NCI-H774 (cell line): ENCODE measurements around the gene UPK3A.

Source experiments
- DNase-seq: peaks from one replicate; lab custom pipeline; 2025; lab: John Stamatoyannopoulos, UW

Gene UPK3A

GRCh38 chr22:45284705-45285262, at the start of gene UPK3A:
Gene UPK3A (plus strand): TSS chr22:45284949. CDS start chr22:45285014, 65 bp downstream.
- peak; percentile 55 for DNase-seq

GRCh38 chr22:45235101-45235777, 49.5 kb upstream of the UPK3A start:
- no peak for DNase-seq

DNA sequence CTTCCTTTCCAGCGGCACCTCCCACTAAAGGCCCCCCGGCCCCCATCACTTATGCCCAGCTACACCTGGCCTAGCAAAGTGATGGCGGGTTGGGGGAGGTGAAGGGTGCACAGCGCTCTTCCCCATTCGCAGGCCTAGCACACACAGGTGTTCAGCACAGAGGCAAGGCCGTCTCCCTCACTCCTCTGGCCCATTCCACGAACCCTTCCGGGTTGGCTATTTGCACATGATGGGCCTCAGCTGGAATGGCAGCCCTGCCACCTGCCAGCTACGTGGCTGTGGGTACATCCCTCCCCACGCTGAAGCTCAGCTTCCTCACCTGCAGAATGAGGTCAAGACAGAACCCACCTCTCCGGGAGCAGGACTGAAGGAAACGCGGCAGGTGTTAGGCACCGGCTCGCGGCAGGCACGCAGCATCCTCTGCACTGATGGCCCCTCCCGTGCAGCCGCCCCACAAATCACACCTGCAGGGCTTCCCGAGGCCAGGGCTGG, 48.9 kb upstream of the UPK3A start:
- peak; percentile 11 for DNase-seq

GRCh38 chr22:45237065-45237990, 47.4 kb upstream of the UPK3A start:
- DNase-seq = no peak

GRCh38 chr22:45238076-45238956, 46.4 kb upstream of the UPK3A start:
- no peak for DNase-seq

- no peak for DNase-seq
Measured at GRCh38 chr22:45238957-45239680, 45.6 kb upstream of the UPK3A start.

GRCh38 chr22:45239681-45240051, 45.1 kb upstream of the UPK3A start:
- no peak for DNase-seq

DNA sequence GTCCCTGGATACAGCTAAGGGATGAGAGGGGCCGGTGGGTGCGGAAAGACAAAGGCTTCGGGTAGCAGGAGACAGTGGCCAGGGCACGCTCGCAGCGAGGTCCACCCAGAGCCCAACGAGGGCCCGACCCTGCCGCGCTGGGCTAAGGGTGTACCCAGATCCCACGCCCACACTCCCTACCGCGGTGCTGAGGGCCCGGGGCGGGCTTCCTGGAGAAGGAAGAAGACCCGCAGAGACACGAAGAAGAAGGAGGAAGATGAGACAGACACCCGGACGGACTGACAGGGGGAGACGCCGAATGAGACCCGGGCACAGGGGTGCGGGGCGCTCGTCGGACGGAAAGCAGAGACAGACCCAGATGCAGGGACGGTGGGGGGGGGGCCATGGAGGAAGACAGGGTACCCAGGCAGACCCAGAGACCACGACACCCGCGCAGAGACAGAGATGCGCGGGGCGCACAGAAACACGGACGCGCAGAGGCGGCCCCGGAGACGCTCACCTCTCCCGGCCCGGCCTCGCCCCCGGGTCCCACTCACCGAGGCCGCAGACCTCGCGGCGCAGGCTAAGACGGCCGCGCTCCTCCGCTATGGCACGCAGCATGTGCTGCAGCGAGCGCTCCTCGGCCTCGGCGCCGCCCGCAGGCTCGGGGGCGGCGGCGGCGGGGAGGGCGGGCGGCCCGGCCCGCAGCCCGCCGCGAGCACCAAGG, 44.5 kb upstream of the UPK3A start:
- no peak for DNase-seq

DNA sequence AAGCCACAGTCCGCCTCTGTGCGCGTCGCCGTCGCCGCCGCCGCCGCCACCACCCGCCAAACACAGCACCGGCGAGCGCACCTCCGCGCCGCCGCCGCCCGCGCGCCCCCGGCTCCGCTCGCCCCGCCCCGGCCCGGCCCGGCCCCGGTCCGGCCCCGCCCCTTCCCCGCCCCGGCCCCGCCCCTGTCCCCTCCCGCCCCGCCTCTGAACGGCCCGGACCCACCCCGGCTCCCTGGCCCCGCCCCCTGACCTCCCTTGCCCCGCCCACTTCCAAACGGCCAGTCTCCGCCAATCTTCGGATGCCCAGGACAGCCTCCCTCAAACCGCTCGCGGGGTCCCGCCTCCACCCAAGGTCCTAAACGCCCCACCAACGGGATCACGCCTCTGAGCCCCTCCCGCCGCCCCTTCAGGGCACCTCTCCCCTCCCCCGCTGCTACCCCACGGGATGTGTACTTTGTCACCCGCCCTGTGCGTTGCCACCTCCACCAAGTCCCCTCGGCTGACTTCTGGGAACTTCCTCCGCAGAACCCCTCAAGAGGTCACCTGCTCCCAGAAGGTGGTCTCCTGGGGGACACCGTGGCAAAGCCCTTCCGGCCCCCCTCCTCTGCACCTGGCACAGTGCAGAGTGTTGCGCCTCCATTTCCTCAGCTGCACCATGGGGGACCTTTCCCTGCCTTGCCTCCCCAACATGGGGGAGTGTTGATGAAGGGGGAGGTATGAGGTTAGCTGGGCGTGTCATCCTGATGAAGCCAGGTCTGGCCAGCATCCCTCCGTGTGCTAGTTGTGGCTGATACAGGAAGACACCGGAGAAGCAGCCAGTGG, 43.7 kb upstream of the UPK3A start, which contains the start of gene KIAA0930:
TSS of gene KIAA0930 (minus strand) at position 85 of the 822 bp plus-strand sequence. CDS start 191 bp downstream, outside the sequence.
- peak; percentile 32 for DNase-seq

DNA sequence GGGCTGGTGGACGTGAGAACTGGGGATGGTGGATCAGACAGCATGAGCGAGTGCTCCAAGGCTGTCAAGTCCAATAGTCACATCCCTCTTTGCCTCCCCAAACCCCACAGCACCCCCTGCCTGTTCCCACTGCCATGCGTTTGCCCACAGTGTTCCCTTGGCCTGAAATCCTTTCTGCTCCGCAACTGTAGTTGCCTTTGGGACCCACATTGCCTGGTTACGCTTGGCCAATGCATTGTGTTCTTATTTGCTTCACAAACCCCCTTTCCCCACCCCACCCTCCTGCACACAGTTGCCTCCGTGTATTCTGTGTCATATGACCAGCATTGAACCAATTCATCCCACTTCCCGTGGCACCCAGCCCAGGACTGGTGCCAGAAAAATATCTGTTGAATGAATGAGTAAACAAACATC, 42.0 kb upstream of the UPK3A start:
- peak; percentile 62 for DNase-seq

- DNase-seq = no peak
Measured at GRCh38 chr22:45244916-45245315, 39.8 kb upstream of the UPK3A start.

DNA sequence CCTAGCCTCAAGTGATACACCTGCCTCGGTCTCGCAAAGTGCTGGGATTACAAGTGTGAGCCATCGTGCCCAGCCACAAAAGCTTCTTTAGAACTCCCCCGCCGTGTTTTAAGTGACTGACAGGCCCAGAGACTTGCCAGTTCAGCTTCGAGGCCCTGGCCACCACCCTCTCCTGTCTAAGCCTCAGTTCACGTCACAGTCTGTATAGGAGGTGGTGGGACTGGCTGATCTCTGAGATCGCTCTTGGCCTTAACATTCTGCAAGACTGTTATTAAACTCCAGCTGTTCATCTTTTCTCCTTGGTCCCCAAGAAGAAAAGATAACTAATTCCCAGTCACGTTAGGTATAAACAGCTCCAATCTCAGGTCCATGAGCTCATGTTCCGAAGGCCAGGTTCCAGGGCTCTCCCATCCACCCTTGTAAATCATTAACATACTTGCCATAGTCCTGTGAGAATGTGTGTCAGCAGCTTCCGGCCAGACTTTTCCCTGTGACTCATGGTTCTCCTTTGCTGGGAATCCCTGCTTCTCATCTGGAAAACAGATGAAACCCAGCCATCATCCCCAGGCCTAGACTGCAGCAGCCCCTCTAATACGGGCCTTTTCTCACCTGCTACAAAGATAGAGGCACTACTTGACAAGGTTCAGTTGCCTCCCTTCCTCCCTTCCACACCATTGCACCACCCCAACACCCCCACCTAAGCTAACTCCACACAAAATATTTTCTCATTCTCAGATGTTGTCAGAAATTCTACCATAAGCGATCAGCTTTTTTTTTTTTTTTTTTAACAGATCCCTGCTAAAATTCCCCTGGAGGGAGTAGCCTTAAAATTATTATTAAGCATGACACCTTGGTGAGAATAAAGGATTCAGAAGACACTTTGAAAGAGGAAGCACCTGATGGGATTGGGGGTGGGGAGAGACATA, 38.4 kb upstream of the UPK3A start:
- no peak for DNase-seq

- DNase-seq = no peak
Measured at GRCh38 chr22:45248832-45249561, 35.8 kb upstream of the UPK3A start.

DNA sequence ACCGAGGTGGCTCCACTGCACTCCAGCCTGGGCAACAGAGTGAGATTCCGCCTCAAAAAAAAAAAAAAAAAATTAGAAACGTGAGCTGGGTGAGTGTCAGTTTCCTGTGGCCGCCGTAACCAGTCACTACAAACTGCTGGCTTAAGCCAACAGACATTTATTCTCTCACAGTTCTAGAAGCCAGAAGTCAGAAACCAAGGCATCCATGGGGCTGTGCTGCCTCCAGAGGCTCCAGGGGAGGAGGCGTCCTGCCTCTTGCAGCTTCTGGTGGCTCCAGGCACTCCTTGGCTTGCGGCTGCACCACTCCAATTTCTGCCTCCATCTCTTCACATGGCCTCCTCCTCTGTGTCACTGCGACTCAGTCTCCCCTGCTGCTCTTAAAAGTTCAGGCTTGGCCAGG, 32.9 kb upstream of the UPK3A start:
- DNase-seq = no peak

- DNase-seq = no peak
Measured at GRCh38 chr22:45253039-45253641, 31.6 kb upstream of the UPK3A start.

GRCh38 chr22:45254388-45254787, 30.4 kb upstream of the UPK3A start:
- no peak for DNase-seq

DNA sequence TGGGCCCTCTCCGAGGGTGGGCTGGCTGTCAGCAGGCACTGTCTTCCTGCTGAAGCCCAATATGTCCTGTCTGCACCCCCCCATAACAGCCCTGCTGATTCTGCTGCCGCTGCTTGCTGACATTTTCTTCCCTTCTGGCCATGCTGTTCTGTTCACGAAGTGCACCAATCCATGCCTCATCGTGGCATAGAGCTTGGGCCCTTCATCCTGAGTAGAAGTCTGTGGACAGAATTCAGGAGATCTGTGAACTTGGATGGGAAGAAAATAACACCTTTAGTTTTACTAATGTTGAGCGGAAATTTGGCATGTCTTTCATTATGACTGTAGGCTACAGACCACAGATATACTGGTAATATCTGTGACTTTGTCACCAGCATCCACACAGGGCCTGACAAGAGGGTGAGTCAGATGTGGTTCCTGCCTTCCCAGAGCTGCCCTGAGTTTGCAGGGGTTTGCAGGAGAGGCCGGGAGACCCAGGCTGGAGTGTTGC, 29.9 kb upstream of the UPK3A start:
- DNase-seq = no peak
